Mesendoderm (in vitro differentiated cells): ENCODE results near the gene PPP1R1A.

Source experiments
- DNase-seq: peaks from one replicate; pipeline ENCODE4 v3.0.0; 2013
- H2AK5ac ChIP-seq: 2 replicates; pipeline ENCODE4 v1.6.1; 2013; ENCODE audit warnings: low read length, inconsistent platforms
- H2BK120ac ChIP-seq: 2 replicates; pipeline ENCODE4 v1.6.1; 2013; ENCODE audit warnings: low read depth, mild to moderate bottlenecking, low read length, moderate library complexity, mixed read lengths
- H2BK15ac ChIP-seq: replicated peaks from 2 replicates; pipeline ENCODE4 v1.6.1; 2013; ENCODE audit warnings: low read depth, mild to moderate bottlenecking, moderate library complexity
- H2BK5ac ChIP-seq: 2 replicates; pipeline ENCODE4 v1.6.1; 2013; ENCODE audit warnings: low read length, inconsistent platforms
- H3K18ac ChIP-seq: 2 replicates; pipeline ENCODE4 v1.6.1; 2013; ENCODE audit warnings: mild to moderate bottlenecking, low read length, mixed read lengths
- H3K23ac ChIP-seq: one replicate; pipeline ENCODE4 v1.6.1; 2013; ENCODE audit warnings: low read length
- H3K27ac ChIP-seq: 2 replicates; pipeline ENCODE4 v1.5.1; 2013; ENCODE audit warnings: low read depth, mild to moderate bottlenecking, inconsistent platforms, low read length, moderate library complexity
- H3K27me3 ChIP-seq: 2 replicates; pipeline ENCODE4 v1.6.1; 2013; ENCODE audit warnings: low read length, control low read depth, mild to moderate bottlenecking, inconsistent platforms; ENCODE audit not compliant: insufficient read depth, poor library complexity
- H3K36me3 ChIP-seq: 2 replicates; pipeline ENCODE4 v1.6.1; 2013; ENCODE audit warnings: low read length, inconsistent platforms; ENCODE audit not compliant: control insufficient read depth, insufficient read depth
- H3K4ac ChIP-seq: one replicate; pipeline ENCODE4 v1.6.1; 2013; ENCODE audit warnings: low read depth, mild to moderate bottlenecking, low read length, moderate library complexity
- H3K4me1 ChIP-seq: 2 replicates; pipeline ENCODE4 v1.6.1; 2013; ENCODE audit warnings: low read depth, low read length, inconsistent platforms; ENCODE audit not compliant: control insufficient read depth
- H3K4me2 ChIP-seq: 2 replicates; pipeline ENCODE4 v1.6.1; 2013; ENCODE audit warnings: low read length
- H3K4me3 ChIP-seq: 2 replicates; pipeline ENCODE4 v1.5.1; 2013; ENCODE audit warnings: mild to moderate bottlenecking, low read length
- H3K56ac ChIP-seq: one replicate; pipeline ENCODE4 v1.6.1; 2013; ENCODE audit warnings: low read length
- H3K79me1 ChIP-seq: 2 replicates; pipeline ENCODE4 v1.6.1; 2013; ENCODE audit warnings: low read length, inconsistent platforms
- H3K79me2 ChIP-seq: 2 replicates; pipeline ENCODE4 v1.6.1; 2013; ENCODE audit warnings: mild to moderate bottlenecking, low read length; ENCODE audit not compliant: control insufficient read depth, insufficient read depth
- H3K9ac ChIP-seq: 2 replicates; pipeline ENCODE4 v1.6.1; 2013; ENCODE audit warnings: low read length, inconsistent platforms
- H4K5ac ChIP-seq: one replicate; pipeline ENCODE4 v1.6.1; 2013; ENCODE audit warnings: low read length
- H4K8ac ChIP-seq: one replicate; pipeline ENCODE4 v1.6.1; 2013; ENCODE audit warnings: low read depth, mild to moderate bottlenecking, control low read depth, low read length, moderate library complexity
- WGBS: extraction: QIAGEN DNeasy Blood & Tissue Kit; methylation state at CpG from one replicate; pipeline ENCODE4 v1.1.7; 2013; ENCODE audit warnings: low lambda C conversion rate, missing lambda C conversion rate; ENCODE audit not compliant: insufficient coverage; ENCODE audit errors: extremely low coverage; 5-methylcytosine and 5-hydroxymethylcytosine counted together

PPP1R1A gene

DNA sequence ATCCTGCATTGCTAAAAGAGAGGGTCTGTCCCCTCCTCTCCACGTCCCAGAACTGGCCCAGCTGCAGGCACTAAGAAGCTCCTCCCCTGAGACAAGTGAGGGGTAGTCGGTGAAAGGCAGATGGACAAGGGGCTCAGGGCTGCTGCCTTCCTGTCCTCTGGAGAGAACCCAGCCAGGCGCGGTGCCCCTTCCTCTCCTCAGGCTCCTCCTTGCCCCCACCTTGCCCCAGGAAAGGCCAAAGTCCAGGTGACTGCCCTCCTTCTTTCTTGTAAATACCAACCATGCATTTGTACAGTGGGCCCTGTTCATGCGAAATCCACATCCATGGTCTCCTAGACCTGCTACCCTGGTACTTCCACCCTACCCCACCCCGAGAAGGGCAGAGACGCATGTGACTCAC lies 9.7 kb downstream of the PPP1R1A start:
- no peak overlapping the region for H3K56ac ChIP-seq
- H3K4me2 ChIP-seq: no peak overlapping the region
- H2BK120ac ChIP-seq: no peak overlapping the region
- no peak overlapping the region for H4K5ac ChIP-seq
- H3K9ac ChIP-seq: no peak overlapping the region
- H4K8ac ChIP-seq: no peak overlapping the region
- no CpG with 5 or more reads among the region's 7 CpGs for WGBS
- no peak overlapping the region for H3K4ac ChIP-seq
- no peaks in the 10 kb centered on the region for H3K27me3 ChIP-seq
- H3K18ac ChIP-seq: no peak overlapping the region
- no peak overlapping the region for H2BK15ac ChIP-seq
- DNase-seq: no peak
- H3K4me3 ChIP-seq: no peak overlapping the region
- no peaks in the 10 kb centered on the region for H3K79me1 ChIP-seq
- no peak overlapping the region for H3K27ac ChIP-seq
- H3K23ac ChIP-seq: no peak overlapping the region
- H3K36me3 ChIP-seq: no peaks in the 10 kb centered on the region
- no peak overlapping the region for H2AK5ac ChIP-seq
- H2BK5ac ChIP-seq: no peak overlapping the region
- H3K79me2 ChIP-seq: no peaks in the 10 kb centered on the region
- H3K4me1 ChIP-seq: peaks cover 3% of the 10 kb centered on the region

DNA sequence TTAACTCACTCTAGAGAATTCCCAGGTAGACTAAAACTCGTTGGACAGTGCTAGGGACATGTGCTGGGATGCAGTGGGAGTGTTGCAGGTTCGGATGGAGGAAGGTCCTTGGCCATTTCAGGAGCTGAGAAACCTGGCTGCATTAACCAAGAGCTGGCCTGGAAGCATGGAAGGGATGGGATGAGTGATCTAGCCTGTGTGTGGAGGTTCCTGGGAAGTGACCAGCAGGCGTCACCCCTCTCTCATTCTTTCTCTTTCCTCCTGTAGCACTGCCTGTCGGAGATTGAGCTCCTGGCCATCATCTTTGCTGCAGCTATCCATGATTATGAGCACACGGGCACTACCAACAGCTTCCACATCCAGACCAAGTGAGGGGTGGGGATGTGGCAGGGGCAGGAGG lies 15.6 kb downstream of the PPP1R1A start:
- H3K27ac ChIP-seq: no peak overlapping the region
- WGBS: no CpG with 5 or more reads among the region's 5 CpGs
- no peak overlapping the region for H2BK120ac ChIP-seq
- H4K8ac ChIP-seq: no peak overlapping the region
- H3K36me3 ChIP-seq: no peaks in the 10 kb centered on the region
- DNase-seq: peak; percentile 79
- H3K18ac ChIP-seq: no peak overlapping the region
- H3K4me3 ChIP-seq: no peak overlapping the region
- H3K23ac ChIP-seq: no peak overlapping the region
- no peaks in the 10 kb centered on the region for H3K79me2 ChIP-seq
- H3K4me2 ChIP-seq: no peak overlapping the region
- H2BK5ac ChIP-seq: no peak overlapping the region
- H2AK5ac ChIP-seq: no peak overlapping the region
- no peak overlapping the region for H2BK15ac ChIP-seq
- no peak overlapping the region for H3K4ac ChIP-seq
- no peak overlapping the region for H4K5ac ChIP-seq
- H3K56ac ChIP-seq: no peak overlapping the region
- H3K79me1 ChIP-seq: no peaks in the 10 kb centered on the region
- H3K27me3 ChIP-seq: no peaks in the 10 kb centered on the region
- H3K4me1 ChIP-seq: no peaks in the 10 kb centered on the region
- no peak overlapping the region for H3K9ac ChIP-seq

DNA sequence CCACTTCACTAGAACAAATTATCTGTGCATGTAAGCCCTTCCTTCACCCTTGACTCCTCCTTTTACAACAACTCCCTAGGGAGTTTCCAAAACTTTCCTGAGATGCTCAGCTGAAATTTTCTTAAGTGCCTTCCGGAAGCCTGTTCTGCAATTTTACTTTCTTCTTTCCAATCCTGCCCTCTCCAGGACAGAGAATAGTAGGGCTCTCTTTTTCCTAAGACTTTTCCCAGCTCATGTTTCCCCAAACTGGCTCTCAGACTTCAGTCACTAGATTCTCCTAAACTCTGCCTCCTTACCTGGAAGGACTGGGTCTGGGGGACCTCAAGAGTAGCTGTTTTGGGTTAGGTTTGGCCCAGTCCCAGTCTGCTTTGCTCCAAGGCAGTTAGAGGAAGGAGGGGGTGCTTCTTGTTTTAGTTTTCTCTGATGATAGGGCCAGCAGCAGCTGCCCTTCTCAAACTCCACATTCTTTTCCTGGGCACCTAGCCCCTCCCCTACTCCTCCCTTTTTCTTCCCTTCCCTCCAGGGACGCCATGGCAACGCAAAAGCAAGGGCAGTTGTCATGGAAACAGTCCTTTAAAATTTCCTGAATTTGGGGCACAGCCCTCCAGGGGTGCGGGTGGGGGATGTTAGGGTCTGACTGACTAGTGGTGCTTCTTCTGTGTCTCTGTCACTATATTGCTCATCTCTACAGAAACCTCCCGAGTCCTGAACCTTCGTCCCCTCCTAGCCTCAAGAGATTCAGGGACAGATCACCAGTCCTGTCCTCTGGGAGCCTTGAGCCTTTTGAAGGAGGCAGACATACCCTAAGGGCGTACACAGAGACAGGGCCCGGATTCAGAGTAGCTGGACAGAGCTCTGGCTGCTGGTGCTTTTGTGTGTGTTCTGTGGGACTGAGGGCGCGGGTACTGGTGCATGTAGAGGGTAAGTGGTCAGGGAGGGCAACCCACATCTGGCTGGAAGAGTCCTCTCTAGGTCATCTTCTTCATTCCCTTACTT lies 17.0 kb downstream of the PPP1R1A start:
- Histone ChIP-seq H3K18ac (no peak overlapping the region), H2BK5ac (no peak overlapping the region), H3K23ac (no peak overlapping the region), H3K4me1 (peaks cover under 1% of the 10 kb centered on the region), H3K36me3 (no peaks in the 10 kb centered on the region), H3K79me1 (no peaks in the 10 kb centered on the region), H2AK5ac (no peak overlapping the region), H4K5ac (no peak overlapping the region), H3K27ac (no peak overlapping the region), H3K79me2 (no peaks in the 10 kb centered on the region), H3K4ac (no peak overlapping the region), H2BK120ac (no peak overlapping the region), H2BK15ac (no peak overlapping the region), H3K27me3 (no peaks in the 10 kb centered on the region), H3K4me2 (no peak overlapping the region), H3K9ac (no peak overlapping the region), H4K8ac (no peak overlapping the region), H3K4me3 (no peak overlapping the region), H3K56ac (no peak overlapping the region)
- DNase-seq: peak; percentile 71
- WGBS: no CpG with 5 or more reads among the region's 10 CpGs

DNA sequence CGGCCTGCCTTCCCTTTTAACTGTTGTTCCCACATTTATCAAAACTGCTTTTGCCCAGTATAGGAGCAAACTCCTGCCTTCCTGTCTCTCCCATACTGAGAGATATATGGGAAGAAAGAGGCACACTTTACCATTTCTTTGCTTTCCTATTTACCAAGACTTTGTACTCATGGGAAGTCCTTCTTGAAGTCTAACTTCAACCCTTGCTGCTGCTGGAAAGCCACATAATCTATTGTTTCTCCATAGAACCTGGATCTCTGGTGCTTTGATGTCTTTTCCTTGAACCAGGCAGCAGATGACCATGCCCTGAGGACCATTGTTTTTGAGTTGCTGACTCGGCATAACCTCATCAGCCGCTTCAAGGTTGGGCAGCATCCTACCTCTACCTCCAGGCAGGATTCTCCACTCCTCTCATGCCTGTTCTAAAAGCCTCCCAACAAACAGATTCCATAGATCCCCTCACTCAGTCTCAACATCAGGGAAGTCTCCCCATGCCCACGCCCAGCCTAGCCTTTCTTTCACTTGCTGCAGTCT lies 18.4 kb downstream of the PPP1R1A start:
- no peak for DNase-seq
- H3K27me3 ChIP-seq: no peaks in the 10 kb centered on the region
- WGBS: no CpG with 5 or more reads among the region's 4 CpGs
- H3K4me1 ChIP-seq: peaks cover 11% of the 10 kb centered on the region
- no peaks in the 10 kb centered on the region for H3K36me3 ChIP-seq
- H3K4me2 ChIP-seq: no peak overlapping the region
- no peak overlapping the region for H3K4me3 ChIP-seq
- H3K79me1 ChIP-seq: no peaks in the 10 kb centered on the region
- no peak overlapping the region for H2AK5ac ChIP-seq
- no peak overlapping the region for H3K23ac ChIP-seq
- H4K5ac ChIP-seq: no peak overlapping the region
- H3K4ac ChIP-seq: no peak overlapping the region
- no peak overlapping the region for H3K18ac ChIP-seq
- H3K79me2 ChIP-seq: no peaks in the 10 kb centered on the region
- no peak overlapping the region for H2BK120ac ChIP-seq
- no peak overlapping the region for H2BK5ac ChIP-seq
- no peak overlapping the region for H2BK15ac ChIP-seq
- no peak overlapping the region for H4K8ac ChIP-seq
- H3K56ac ChIP-seq: no peak overlapping the region
- no peak overlapping the region for H3K9ac ChIP-seq
- no peak overlapping the region for H3K27ac ChIP-seq

DNA sequence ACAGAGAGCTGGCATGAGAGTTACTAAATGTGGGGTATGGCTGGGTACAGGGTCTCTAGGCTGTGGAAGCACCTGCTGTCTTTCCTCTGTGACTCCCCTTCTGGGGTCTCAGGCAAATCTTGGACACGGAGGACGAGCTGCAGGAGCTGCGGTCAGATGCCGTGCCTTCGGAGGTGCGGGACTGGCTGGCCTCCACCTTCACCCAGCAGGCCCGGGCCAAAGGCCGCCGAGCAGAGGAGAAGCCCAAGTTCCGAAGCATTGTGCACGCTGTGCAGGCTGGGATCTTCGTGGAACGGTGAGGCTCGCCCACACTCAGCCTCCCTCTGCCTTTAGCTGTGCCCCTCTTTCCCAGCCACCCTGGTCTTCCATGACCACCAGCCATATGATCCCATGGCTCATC lies 19.4 kb downstream of the PPP1R1A start:
- H3K4me2 ChIP-seq: no peak overlapping the region
- H3K36me3 ChIP-seq: no peaks in the 10 kb centered on the region
- no peaks in the 10 kb centered on the region for H3K27me3 ChIP-seq
- H3K23ac ChIP-seq: no peak overlapping the region
- no peak overlapping the region for H3K27ac ChIP-seq
- H2BK120ac ChIP-seq: no peak overlapping the region
- H3K4me3 ChIP-seq: no peak overlapping the region
- H3K4me1 ChIP-seq: peaks cover 15% of the 10 kb centered on the region
- no peak overlapping the region for H3K4ac ChIP-seq
- H3K9ac ChIP-seq: no peak overlapping the region
- H2BK5ac ChIP-seq: no peak overlapping the region
- H2AK5ac ChIP-seq: no peak overlapping the region
- DNase-seq: no peak
- WGBS: no CpG with 5 or more reads among the region's 14 CpGs
- no peak overlapping the region for H2BK15ac ChIP-seq
- H4K8ac ChIP-seq: no peak overlapping the region
- H4K5ac ChIP-seq: no peak overlapping the region
- no peak overlapping the region for H3K56ac ChIP-seq
- H3K79me2 ChIP-seq: no peaks in the 10 kb centered on the region
- no peak overlapping the region for H3K18ac ChIP-seq
- no peaks in the 10 kb centered on the region for H3K79me1 ChIP-seq
